ENCODE results near the gene ITPK1.
"Not testable (repeated sequence)": the region's sequence is repeated elsewhere in the genome, so short reads cannot be mapped to it uniquely, and the experiment has no call there.

Gene ITPK1

DNA sequence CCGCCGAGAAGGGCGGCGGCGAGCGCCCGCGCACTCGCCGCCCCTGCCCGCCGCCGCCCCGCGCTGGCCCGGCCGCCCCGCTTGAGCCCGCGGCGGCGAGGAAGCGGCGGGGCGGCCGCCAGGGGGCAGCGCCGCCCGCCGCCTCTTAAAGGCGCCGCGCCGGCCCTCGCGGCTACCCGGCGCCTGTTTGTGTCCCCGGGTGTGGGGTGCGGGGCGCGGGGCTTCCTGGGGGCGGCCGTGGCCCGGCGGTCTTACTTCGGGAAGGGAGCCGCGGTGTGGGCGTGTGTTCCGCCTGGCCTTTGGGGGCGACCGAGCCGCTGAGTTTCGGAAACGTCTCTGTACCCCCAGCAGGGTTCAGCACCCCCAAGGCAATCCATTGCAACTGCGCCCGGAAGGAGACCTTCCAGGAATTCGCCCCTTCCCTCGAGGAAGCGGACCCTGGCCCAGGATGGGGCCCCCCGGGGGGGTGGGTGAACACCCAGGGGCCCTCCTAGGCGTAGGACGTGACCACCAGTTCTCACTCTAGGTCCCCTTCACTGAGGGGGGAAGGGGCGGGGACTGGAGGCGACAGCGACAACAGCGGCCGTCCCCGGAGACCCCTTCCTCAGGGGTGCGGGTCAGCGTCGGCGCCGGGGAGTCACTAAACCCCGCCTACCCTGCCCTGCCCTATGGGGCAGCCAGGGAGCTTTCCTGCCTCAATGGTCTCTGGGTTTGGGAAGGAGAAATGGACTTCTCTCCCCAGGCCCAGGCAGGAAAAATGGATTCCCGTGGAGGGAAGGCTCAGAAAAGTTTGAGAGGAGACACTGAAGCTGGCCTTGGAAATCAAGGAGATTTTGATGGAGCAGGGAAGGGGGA lies at the start of gene ITPK1:
Gene ITPK1, minus strand, starts transcription at position 105 of the 855 bp plus-strand sequence. CDS start 762 bp downstream, outside the sequence.
- peak in 1 of 3 experiments; percentile 44 for DNase-seq (ENCODE audit: low read depth in 2 of 3, low spot score in 2 of 3)

DNA sequence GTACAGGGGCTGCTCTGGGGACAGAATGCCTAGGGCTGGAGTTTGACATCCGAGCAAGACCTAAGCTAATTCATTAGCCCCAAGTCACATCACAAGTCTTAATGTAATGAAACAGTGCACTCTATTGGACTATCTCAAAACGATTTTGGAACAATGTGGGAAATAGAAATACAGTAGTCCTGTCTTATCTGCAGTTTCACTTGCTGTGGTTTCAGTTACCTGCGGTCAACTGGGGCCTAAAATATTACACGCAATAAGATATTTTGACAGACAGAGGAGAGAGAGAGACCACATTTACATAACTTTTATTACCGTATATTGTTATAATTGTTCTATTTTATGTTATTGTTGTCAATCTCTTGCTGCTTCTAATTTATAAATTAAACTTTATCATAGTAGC lies 47.8 kb upstream of the ITPK1 start:
- DNase-seq (ENCODE audit: low read depth in 2 of 3, low spot score in 2 of 3): no peak

DNA sequence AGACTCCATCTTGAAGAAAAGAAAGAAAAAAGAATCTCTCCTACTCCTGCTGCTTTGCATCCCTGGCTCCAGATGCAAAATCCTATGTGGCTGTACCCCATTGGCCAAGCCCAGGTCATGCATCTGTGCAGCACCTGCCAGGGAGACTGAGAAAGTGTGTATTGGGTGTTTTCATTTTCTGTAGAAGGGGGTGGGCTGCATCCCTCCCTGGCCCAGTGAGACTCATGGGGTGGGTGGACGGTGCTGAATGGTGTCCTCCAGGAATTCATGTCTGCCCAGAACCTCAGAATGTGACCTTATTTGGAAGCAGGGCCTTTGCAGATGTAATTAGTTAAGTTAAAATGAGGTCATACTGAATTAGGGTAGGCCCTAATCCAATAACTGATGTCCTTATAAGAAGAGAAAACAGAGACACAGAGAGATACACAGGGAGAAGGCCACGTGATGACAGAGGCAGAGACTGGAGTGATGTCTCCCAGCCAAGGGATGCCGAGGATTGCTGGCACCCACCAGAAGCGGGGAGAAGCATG lies 45.8 kb upstream of the ITPK1 start:
- no peak for DNase-seq (ENCODE audit: low read depth in 2 of 3, low spot score in 2 of 3)

DNA sequence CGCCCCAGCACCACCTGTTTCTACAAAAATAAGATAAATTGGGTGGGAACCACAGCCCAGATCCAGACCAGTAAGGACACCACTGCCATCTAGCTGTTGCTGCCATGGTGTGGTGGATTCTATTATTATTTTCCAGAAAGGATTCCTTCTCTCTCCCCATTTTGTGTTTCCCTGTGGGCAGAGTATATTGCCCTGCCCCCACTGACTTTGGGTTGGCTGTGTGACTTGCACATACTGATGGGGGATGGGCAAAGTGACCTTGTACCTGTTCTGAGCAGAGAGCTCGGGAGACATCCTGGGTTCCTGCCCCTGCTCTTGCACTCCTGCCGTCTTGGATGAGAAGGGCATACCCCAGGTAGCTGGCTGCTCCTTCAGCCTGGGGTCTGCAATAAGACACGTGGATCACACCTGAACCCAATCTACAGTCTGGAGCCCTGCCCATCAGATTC lies 44.7 kb upstream of the ITPK1 start:
- no peak for DNase-seq (ENCODE audit: low read depth in 2 of 3, low spot score in 2 of 3)

DNA sequence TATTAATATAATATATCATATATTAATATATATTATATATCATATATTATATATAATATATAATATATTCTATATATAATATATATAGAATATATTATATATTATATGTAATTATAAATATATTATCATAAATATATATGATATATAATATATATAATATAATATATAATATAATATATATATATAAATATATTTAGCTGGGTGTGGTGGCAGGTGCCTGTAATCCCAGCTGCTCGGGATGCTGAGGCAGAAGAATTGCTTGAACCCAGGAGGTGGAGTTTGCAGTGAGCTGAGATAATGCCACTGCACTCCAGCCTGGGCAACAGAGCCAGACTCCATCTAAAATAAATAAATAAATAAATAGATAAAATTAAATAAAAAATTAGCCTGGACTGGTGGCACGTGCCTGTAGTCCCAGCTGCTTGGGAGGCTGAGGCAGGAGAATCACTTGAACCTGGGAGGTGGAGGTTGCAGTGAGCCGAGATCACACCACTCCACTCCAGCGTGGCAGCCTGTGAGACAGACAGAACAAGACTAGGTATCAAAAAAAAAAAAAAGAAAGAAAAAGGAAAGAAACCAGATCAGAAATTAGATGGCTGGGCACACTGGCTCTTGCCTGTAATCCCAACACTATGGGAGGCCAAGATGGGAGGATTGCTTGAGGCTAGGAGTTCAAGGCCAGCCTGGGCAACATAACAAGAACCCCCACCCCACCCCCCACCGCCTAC lies 44.1 kb upstream of the ITPK1 start:
- DNase-seq (ENCODE audit: low read depth in 2 of 3, low spot score in 2 of 3): not testable (repeated sequence)

DNA sequence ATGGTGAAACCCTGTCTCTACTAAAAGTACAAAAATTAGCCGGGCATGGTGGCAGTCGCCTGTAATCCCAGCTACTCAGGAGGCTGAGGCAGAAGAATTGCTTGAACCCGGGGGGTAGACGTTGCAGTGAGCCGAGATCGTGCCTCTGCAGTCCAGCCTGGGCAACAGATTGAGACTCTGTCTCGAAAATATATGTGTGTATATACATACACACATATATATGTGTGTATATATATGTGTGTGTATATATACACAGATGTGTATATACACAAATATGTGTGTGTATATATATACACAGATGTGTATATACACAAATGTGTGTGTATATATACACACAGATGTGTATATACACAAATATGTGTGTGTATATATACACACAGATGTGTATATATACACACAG lies 42.6 kb upstream of the ITPK1 start:
- not testable (repeated sequence) for DNase-seq (ENCODE audit: low read depth in 2 of 3, low spot score in 2 of 3)

DNA sequence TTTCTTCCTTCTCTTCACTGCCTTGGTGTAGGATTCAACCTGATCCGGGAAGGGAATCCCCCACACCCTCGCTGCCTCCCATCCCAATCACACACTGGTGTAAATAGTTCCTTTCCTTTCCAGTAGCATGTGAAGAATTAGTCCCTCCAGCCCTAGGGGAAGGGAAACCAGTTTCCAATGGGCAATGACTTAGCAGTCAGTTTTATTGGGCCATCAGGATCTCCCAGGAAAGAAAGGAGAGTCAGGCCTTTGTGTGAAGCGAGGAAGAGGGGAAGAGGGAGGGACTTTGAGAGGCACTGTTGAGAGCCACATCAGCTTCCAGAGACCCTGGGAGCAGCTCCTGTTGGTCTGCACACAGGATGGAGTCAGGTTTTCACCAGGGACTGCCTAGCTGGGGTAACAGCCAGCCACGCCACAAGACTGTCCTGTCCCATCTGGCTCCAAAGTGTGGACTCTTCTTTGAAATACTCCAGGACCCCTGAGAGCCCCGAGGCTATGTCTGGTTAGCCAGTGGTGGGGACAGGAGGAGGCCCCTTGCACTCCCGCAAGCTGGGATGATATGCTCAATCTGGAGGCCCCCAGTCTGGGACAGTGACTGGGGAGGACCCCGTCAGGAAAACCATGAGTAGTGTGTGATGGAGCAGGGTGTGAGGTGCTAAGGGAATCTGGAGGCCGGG lies 41.1 kb upstream of the ITPK1 start:
- no peak for DNase-seq (ENCODE audit: low read depth in 2 of 3, low spot score in 2 of 3)

DNA sequence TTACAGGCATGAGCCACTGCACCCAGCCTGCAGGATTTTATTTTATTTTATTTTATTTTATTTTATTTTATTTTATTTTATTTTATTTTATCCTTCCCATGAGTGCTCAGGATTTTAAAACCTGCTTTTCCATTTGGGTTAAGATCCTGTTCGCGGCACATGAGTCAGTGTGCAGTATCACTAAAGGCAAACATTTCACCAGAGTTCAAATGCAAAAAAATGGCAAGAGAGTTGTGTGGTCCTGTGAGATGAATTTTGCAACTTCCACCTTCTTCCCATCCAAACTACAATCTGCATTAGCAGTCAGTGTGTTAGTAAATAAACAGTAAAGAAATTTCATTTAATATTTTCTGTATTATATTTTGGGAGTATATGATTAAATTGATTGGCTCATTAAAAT lies 39.9 kb upstream of the ITPK1 start:
- DNase-seq (ENCODE audit: low read depth in 2 of 3, low spot score in 2 of 3): no peak

DNA sequence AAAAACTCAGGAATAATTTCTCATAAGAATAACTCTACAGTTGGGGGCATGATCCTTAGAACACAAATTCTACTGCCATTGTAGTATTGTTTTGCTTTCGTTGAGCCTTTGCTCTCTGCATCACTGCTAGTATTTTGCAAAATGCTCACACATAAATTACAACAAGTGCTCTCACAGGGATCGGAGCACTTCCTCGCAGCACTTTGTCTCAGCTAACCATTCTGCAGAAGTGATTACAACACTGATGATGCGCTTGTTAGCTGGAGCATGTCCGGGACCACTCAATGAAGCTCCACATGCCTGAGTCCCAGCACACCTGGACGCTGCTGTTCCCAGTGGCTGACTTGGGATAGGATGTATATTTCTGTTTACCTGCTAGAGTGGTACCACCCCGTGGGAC lies 37.4 kb upstream of the ITPK1 start:
- no peak for DNase-seq (ENCODE audit: low read depth in 2 of 3, low spot score in 2 of 3)

DNA sequence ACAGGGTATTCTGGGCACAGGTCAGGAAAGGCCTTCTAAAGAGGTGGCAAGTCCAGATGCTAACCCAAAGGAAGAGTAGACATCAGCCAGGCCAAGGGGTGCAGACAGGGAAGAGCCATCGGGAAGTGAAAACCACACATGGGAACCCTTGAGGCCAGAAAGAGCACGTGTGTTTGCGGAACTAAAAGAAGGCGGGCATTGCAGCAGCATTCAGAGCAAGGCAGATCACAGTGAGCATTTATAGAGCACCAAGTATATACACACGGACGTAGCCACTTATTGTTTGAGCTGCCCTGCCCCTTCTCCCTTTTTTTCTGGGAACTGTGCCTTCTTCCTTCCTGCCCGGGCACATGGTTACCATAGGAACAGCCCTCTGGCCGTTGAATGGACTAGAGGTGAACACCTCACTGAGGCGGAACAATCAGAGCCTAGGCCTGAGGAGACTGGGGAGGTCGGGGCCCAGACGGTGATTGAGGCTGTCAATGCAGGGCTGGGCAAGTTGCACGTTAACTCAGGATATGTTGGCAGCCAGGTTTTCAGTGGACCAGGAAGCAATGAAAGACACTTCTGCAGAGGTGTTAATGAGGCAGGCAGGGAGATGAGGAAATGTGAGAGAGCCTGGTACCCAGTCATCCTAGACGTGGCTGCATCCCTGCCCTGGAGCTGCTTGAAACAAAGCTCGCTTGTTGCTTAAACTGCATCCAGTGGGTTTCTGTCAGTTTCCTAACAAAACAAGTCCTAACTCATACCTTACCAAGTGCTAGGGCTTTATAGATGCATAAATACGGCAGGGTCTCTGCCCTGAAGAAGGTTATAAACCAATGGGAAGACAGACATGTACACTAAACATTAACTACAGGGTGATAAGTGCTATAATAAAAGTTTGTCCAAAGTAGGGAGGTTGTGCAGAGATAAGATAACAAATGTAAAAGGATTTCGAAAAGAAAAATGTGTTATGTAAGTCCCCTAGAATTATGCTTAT lies 34.8 kb upstream of the ITPK1 start:
- DNase-seq (ENCODE audit: low read depth in 2 of 3, low spot score in 2 of 3): no peak

DNA sequence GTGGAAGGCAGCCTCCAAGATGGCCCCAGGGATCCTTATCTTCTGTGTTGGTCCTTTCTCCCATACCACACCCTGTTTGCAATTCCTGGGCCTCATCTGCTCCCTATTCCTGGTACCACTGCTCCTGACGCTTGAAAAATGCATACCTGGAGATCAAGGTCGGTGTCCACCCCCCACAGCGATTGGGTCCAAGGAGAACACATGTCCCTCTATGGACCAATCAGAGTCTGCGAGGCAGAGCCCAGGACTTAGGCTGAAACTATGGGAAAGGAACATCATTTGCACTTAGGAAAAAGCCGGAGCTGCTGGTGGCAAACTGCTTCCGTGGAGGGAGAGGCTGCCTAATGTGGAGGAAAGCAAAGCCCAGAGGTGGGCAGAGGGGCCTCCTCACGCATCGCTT lies 33.3 kb upstream of the ITPK1 start:
- DNase-seq (ENCODE audit: low read depth in 2 of 3, low spot score in 2 of 3): no peak

DNA sequence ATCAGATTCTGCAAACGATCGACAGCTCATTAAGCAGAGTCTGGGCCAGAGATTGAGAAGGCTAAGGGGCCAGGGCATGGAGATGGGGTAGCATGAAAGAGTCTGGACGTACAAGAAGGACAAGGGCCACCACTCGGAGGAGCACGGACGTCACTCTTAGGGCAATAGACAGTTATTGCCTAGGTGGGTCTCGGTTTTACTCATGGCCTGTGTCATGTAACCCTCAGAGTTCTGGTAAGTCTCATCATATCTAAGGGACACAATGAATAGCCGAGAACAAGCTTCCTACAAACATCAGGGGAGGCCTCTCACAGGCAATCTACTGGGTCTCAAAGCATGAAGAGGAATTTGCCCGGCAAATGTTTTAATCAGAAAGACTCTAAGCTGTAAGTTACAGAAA lies 30.4 kb upstream of the ITPK1 start:
- no peak for DNase-seq (ENCODE audit: low read depth in 2 of 3, low spot score in 2 of 3)

DNA sequence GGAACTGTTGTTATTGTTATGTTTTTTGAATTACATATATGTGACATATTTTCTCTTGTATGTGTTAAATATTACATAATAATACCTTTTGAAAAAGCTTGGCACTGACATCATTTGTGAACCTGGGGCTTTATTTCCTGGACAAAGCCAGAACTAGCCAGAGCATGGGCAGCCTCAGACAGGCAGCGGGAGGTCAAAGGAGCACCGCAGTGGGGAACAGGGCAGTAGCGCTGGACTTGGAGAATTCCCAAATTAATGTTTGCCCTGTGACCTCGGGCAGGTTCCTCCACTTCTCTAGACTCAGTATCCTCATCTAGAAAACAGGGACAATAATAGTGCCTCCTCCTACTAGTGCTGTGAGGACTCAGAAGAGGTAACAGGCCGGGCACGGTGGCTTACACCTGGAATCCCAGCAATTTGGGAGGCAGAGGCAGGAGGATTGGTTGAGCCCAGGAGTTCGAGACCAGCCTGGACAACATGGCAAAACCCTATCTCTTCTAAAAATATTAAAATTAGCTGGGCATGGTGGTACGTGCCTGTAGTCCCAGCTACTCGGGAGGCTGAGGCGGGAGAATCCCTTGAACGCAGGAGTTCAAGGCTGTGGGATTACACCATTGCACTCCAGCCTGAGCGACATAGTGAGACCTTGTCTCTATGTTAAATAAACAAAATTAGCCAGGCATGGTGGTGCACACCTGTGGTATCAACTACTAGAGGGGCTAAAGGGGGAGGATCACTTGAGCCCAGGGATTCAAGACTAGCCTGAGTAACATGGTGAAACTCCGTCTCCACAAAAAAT lies 27.3 kb upstream of the ITPK1 start:
- no peak for DNase-seq (ENCODE audit: low read depth in 2 of 3, low spot score in 2 of 3)

DNA sequence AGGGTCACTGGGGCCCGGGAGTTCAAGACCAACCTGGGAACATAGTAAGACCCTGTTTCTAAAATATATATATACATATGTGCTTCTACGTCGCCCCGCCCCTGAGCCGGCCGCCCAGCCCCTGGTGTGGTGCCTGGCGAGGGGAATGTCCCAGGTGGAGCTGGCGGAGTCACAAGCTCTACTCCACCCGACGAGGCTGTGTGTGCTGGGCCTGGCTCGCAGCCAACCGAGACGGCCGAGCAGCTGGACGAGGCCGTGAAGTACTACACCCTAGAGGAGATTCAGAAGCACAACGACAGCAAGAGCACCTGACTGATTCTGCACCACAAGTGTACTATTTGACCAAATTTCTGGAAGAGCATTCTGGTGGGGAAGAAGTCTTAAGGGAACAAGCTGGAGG lies 22.1 kb upstream of the ITPK1 start:
- DNase-seq (ENCODE audit: low read depth in 2 of 3, low spot score in 2 of 3): no peak

DNA sequence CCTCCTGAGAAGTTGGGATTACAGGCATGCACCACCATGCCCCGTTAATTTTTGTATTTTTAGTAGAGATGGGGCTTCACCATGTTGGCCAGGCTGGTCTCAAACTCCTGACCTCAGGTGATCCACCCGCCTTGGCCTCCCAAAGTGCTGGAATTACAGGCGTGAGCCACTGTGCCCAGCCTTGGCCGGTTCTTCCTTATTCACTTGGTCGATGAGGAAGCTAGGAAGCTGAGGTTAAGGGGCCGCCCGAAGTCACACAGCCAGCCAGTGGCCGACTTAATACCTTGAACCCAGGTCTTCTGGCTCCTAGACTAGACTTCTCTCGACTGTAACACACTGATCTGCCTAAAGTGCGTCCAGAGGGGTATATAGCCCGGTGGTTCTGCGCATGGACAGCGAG lies 20.8 kb upstream of the ITPK1 start:
- not testable (repeated sequence) for DNase-seq (ENCODE audit: low read depth in 2 of 3, low spot score in 2 of 3)

DNA sequence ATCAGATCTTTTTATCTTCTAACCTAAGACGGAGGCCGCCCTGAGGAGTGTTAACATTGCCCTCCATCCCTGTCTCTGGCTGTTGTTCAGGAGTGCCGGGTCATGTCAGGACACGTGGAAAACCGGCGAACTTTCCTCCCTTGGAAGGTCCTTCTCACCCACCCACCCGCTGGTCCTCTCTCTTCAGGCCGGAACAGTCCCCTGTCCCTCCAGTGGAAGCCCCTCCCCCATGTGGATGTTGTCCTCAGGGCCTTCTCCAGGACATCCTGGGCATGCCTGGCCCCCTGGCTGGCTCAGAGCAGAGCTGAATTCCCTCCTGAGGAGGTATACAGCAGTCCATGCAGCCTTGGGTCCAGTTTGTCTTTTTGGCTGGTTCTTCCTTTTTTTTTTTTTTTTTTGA lies 20.3 kb upstream of the ITPK1 start:
- no peak for DNase-seq (ENCODE audit: low read depth in 2 of 3, low spot score in 2 of 3)

DNA sequence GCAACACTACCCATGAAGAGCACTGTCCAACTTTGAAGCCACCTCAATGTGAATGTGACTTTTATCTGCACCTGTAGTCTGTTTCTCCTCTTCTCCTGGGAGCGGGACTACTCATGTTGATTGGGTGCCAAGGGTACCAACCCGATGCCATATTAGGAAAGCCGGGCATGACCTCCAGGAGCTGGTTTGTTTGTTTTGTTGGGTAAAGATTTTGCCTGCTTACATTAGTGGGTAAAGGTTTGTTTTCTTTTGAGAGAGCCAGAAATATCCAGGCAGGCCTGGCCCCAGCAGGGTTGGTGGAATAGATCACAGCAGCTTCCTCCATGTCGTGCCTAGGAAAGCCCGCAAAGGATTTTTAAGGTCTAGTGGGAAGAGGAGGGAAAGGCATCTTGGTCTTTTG lies 19.7 kb upstream of the ITPK1 start:
- no peak for DNase-seq (ENCODE audit: low read depth in 2 of 3, low spot score in 2 of 3)

DNA sequence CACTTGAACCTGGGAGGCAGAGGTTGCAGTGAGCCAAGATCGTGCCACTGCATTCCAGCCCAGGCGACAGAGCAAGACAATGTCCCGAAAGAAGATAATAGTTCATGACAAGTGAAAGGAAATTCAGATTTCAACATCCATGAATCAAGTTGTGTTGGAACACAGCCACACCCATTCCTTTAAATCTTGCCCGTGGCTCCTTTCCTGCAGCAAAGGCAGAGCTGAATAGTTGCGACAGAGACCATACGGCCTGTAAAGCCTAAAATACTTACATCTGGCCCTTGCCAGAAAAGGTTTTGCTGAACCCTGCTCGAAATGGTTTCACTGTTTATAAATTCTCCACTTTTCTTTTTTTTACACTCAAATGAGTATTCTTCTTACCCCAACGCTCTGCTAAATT lies 17.7 kb upstream of the ITPK1 start:
- no peak for DNase-seq (ENCODE audit: low read depth in 2 of 3, low spot score in 2 of 3)

DNA sequence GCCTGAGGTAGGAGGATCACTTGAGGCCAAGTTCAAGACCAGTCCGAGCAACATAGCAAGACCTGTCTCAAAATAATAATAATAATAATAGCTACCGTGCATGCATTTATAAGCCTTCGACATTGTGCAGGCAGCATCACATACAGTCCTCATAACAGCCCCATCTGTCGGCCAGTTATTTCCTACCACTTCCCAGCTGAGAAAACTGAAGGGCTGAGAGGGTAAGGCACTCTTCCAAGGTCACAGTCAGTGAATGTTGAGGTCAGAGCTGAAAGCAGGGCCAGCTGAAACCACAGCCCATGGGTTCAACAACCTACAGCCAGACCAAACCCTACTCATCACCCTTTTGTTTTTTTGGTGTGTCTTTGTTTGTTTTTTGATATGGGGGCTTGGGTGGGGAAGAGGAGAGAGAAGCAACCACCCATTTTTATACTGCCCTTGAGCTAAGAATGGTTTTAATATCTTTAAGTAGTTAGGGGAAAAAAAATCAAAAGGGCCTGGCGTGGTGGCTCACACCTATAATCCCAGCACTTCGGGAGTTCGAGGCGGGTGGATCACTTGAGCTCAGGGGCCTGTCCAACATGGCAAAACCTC lies 16.8 kb upstream of the ITPK1 start:
- no peak for DNase-seq (ENCODE audit: low read depth in 2 of 3, low spot score in 2 of 3)

Data from activated CD8-positive, alpha-beta memory T cell treated with anti-CD3 and anti-CD28 coated beads for 48 hours (primary cell).